LNCaP clone FGC (cell line): ENCODE measurements around the gene DDX55.
A peak's percentile ranks its signal among the peaks of the same experiment; 100 is the strongest.

Experiments used
- DNase-seq: peaks from one replicate; pipeline ENCODE4 v3.0.0-alpha.2; 2011; ENCODE audit warnings: low read depth
- H3K4me3 ChIP-seq: 2 replicates; pipeline ENCODE4 v1.5.1; 2011; ENCODE audit warnings: mild to moderate bottlenecking, low read depth, low read length, control low read depth
- TF ChIP-seq, protein P1 (sequence below): IDR thresholded peaks from 2 replicates; pipeline ENCODE4 v1.5.1; 2012; ENCODE audit warnings: mild to moderate bottlenecking; ENCODE audit not compliant: control insufficient read depth, insufficient read depth; ENCODE audit errors: extremely low read depth

DDX55 gene

DNA sequence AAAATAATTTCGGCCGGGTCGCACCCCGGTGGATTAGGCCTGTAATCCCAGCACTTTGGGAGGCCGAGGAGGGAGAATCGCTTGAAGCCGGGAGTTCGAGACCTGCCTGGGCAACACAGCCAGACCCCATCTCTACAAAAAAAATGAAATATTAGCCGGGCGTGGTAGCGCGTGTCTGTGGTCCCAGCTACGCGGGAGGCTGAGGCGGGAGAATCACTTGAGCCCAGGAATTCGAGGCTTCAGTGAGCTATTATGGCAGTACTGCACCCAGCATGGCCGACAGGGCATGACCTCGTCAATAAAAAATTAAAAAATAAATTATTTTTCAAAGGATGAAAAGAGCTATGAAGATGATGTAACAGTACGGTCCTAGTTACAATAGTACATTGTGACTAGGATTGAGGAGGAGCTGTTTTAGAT is 32.3 kb downstream of the DDX55 start:
- TF ChIP-seq, protein P1, sequence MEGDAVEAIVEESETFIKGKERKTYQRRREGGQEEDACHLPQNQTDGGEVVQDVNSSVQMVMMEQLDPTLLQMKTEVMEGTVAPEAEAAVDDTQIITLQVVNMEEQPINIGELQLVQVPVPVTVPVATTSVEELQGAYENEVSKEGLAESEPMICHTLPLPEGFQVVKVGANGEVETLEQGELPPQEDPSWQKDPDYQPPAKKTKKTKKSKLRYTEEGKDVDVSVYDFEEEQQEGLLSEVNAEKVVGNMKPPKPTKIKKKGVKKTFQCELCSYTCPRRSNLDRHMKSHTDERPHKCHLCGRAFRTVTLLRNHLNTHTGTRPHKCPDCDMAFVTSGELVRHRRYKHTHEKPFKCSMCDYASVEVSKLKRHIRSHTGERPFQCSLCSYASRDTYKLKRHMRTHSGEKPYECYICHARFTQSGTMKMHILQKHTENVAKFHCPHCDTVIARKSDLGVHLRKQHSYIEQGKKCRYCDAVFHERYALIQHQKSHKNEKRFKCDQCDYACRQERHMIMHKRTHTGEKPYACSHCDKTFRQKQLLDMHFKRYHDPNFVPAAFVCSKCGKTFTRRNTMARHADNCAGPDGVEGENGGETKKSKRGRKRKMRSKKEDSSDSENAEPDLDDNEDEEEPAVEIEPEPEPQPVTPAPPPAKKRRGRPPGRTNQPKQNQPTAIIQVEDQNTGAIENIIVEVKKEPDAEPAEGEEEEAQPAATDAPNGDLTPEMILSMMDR = no peak
- H3K4me3 ChIP-seq = peak overlapping the region; percentile 91
- no peak for DNase-seq

DNA sequence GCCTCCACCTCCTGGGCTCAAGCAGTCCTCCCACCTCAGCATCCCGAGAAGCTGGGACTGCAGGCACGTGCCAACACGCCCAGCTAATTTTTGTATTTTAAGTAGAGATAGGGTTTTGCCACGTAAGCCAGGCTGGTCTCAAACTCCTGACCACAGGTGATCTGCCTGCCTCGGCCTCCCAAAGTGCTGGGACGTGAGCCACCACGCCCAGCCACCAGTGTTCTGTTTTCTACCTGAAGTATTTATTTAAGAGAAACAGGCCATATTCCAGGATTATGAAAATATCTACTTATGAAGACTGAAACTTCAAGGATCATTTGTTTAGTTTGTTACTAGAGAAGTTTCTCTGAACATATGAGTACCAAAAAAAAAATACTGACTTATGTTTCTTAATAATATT is 42.0 kb downstream of the DDX55 start:
- no peak overlapping the region for H3K4me3 ChIP-seq
- TF ChIP-seq, protein P1 = no peak

DNA sequence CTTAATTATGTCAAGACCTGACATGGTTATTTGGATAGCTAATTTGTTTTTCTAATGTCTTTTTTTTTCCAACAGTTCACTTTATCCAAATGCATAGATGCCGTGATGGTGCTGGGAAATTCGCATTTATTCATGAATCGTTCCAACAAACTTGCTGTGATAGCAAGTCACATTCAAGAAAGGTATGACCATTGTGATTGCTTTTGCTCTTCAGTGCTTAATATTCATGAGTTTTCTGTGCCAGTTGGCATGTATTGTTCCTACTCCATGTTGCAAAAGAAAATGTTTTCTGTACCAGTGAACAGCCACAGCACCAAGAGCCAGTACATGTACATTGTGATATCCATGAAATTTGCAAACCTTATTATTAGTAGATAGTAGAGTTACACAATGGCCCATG is 43.5 kb downstream of the DDX55 start:
- no peak overlapping the region for H3K4me3 ChIP-seq
- TF ChIP-seq, protein P1 = no peak
- no peak for DNase-seq

More for the DNA sequence above, 42.0 kb downstream of the DDX55 start:
- no peak for DNase-seq

DNA sequence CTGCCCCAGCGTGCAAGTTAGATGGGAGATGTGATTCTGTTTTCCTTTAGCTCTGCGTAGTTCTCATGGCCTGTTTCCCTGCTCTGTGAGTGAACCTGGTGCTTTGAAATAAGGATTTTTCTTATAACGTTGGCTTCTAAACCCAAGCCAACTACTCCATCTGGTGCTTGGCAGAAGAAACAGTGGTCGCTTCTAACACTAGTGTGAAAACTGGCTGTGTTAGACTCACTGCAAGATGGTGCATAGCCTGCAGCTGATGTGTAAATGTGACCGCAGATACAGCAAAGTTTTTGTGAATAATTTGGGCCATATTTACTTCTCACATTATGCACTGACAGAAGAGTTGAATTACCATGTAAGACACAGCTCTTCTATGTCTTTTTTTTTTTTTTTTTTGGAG is 44.0 kb downstream of the DDX55 start:
- H3K4me3 ChIP-seq = no peak overlapping the region
- TF ChIP-seq, protein P1 = no peak
- DNase-seq = no peak

DNA sequence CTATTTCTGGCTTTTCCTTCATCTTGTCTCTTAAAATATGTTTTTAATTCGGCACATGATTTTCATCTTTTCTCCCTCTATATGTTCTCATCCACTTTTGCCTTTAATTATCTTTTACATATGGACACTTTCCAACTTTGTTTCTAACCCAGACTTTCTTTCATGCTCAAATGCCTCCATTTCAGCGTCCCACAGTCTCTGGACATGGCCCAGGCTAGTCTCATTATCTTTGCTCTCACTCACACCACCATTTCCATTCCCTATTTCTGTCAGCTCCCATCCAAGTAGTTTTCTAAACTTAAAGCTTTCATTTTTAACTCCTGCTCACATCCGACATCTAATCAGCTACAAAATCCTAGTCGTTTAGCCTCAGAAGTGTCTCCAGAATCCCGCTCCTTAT is 46.5 kb downstream of the DDX55 start:
- no peak overlapping the region for H3K4me3 ChIP-seq
- TF ChIP-seq, protein P1 = no peak
- DNase-seq = no peak

DNA sequence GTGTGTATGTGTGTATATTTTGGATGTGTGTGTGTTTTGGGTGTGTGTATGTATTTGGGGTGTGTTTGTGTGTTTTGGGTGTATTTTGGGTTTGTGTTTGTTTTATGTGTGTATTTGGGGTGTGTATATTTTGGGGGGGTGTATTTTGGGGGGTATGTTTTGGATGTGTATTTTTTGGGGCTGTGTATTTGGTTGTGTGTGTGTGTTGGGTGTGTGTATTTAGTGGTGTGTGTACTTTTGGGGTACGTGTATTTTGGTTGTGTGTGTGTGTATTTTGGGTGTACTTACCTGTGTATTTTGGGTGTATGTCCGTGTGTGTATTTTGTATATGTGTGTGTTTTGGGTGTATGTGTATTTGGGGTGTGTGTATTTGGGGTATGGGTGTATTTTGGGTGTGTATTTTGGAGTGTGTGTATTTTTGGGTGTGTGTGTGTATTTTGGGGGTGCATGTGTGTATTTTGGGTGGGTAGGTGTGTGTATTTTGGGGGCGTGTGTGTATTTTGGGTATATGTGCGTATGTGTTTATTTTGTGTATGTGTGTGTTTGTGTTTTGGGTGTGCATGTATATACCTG is 52.3 kb downstream of the DDX55 start:
- no peak for DNase-seq
- TF ChIP-seq, protein P1 = no peak
- no peak overlapping the region for H3K4me3 ChIP-seq

DNA sequence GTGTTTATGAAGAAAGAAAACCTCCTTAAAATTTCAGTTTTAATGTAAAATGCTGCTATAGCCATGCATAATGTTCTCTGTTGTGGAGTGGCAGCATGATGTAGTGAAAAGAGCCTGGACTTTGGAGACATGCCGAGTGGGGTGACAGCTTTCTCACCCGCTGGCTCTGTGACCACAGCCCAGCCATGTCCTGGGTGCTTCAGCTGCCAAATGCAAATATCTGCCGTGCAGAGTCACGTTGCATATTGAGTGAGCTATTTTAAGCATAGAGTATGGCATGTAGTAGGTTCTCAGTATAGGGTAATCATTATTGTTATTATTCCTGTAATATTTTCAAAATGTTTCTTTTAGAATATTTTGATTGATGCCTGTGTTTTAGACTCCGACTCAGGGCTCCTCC is 53.5 kb downstream of the DDX55 start:
- no peak for DNase-seq
- no peak overlapping the region for H3K4me3 ChIP-seq
- TF ChIP-seq, protein P1 = no peak
